ENCODE results near the gene PIP5K1B. TPM values are rescaled to one million over a fixed set of nuclear protein-coding genes. Genes with fewer than 3 reads are reported as not detected.

Gene PIP5K1B
- total RNA-seq, 4 donors from 2014 or later: 1.2 to 2.6 (median 2.0) TPM

- intact Hi-C loops (cut with DNase I; ENCODE audit: low total_unique reads): no loop called here
Observed at GRCh38 chr9:68832861-68833518, 128.0 kb downstream of the PIP5K1B start.

GRCh38 chr9:68834931-68835520 is 130.0 kb downstream of the PIP5K1B start:
- H3K4me1 ChIP-seq: peaks cover 0 to 3% of the 10 kb centered on the region in 2 donors
- in situ Hi-C loops (cut with MboI; ENCODE audit: low sequenced_read_pairs in 4 of 4): loop anchor here in 2 of 4 donors (25.0 kb wide), 2 partner anchors 98 to 248 kb away; no protein-coding TSS in a partner anchor

More at GRCh38 chr9:68832861-68833518, 128.0 kb downstream of the PIP5K1B start:
- no peak for TF ChIP-seq CTCF (IDR thresholded peaks at IDR 0.05 in 4 of 5, conservative IDR thresholded peaks at IDR 0.05 in 1 of 5)
- TF ChIP-seq POLR2A (IDR thresholded peaks at IDR 0.05): no peak
- no peaks in the 10 kb centered on the region for H3K27me3 ChIP-seq
- ATAC-seq: no peak
- no peak overlapping the region for H3K4me3 ChIP-seq
- DNase-seq: no peak
- no peak overlapping the region for H3K27ac ChIP-seq
- H3K36me3 ChIP-seq: no peaks in the 10 kb centered on the region
- in situ Hi-C loops (cut with MboI; ENCODE audit: low sequenced_read_pairs in 4 of 4): loop anchor here in 2 of 4 donors (25.0 kb wide), 2 partner anchors 96 to 246 kb away; no protein-coding TSS in a partner anchor
- H3K4me1 ChIP-seq: peaks cover 0 to 3% of the 10 kb centered on the region in 2 donors
- no peaks in the 10 kb centered on the region for H3K9me3 ChIP-seq

DNA sequence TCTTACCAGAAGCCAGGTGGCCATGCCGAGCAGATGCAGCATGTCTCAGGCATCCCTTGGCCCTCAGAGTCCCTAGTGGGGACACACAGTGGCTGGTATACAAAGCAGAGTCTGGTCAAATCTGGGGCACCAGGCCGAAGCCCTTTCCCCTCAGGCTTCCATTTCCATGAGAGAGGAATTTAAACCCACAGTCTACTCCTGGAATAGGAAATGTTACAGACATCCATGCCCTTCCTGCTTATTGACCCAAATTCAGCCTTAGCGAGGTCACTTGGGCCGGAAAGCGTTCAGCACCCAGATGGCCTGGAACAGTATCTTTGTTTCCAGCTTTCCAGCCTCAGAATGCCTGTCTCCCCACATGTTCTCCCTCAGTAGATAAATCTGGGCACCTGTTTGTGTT is 131.7 kb downstream of the PIP5K1B start:
- no peak for ATAC-seq
- TF ChIP-seq CTCF (IDR thresholded peaks at IDR 0.05 in 4 of 5, conservative IDR thresholded peaks at IDR 0.05 in 1 of 5) (no peak), POLR2A (IDR thresholded peaks at IDR 0.05) (no peak)
- H3K4me3 ChIP-seq: no peak overlapping the region
- no peaks in the 10 kb centered on the region for H3K36me3 ChIP-seq
- in situ Hi-C loops (cut with MboI; ENCODE audit: low sequenced_read_pairs in 4 of 4) (loop anchor here in 2 of 4 donors (25.0 kb wide), 2 partner anchors 99 to 249 kb away; no protein-coding TSS in a partner anchor), intact Hi-C loops (cut with DNase I; ENCODE audit: low total_unique reads) (no loop called here)
- H3K4me1 ChIP-seq: peaks cover 10 to 11% of the 10 kb centered on the region in 2 donors
- H3K27ac ChIP-seq: no peak overlapping the region
- no peak for DNase-seq
- no peaks in the 10 kb centered on the region for H3K9me3 ChIP-seq
- no peaks in the 10 kb centered on the region for H3K27me3 ChIP-seq

More at GRCh38 chr9:68834931-68835520, 130.0 kb downstream of the PIP5K1B start:
- Histone ChIP-seq H3K36me3 (no peaks in the 10 kb centered on the region), H3K27me3 (no peaks in the 10 kb centered on the region), H3K4me3 (no peak overlapping the region), H3K9me3 (no peaks in the 10 kb centered on the region), H3K27ac (no peak overlapping the region)
- TF ChIP-seq CTCF (IDR thresholded peaks at IDR 0.05 in 4 of 5, conservative IDR thresholded peaks at IDR 0.05 in 1 of 5): no peak
- no peak for TF ChIP-seq POLR2A (IDR thresholded peaks at IDR 0.05)
- intact Hi-C loops (cut with DNase I; ENCODE audit: low total_unique reads): no loop called here
- ATAC-seq (no peak), DNase-seq (no peak)

- Histone ChIP-seq H3K27me3 (no peaks in the 10 kb centered on the region), H3K27ac (no peak overlapping the region), H3K9me3 (no peaks in the 10 kb centered on the region), H3K4me3 (no peak overlapping the region), H3K36me3 (no peaks in the 10 kb centered on the region), H3K4me1 (peaks cover 7 to 13% of the 10 kb centered on the region in 2 donors)
- in situ Hi-C loops (cut with MboI; ENCODE audit: low sequenced_read_pairs in 4 of 4): loop anchor here in 2 of 4 donors (25.0 kb wide), 2 partner anchors 101 to 251 kb away; no protein-coding TSS in a partner anchor
- TF ChIP-seq CTCF (IDR thresholded peaks at IDR 0.05 in 4 of 5, conservative IDR thresholded peaks at IDR 0.05 in 1 of 5): no peak
- no peak for TF ChIP-seq POLR2A (IDR thresholded peaks at IDR 0.05)
- DNase-seq: no peak
- no peak for ATAC-seq
- intact Hi-C loops (cut with DNase I; ENCODE audit: low total_unique reads): loop anchor here (2.0 kb wide), 1 partner anchor 21 kb away; no protein-coding TSS in a partner anchor
Observed at GRCh38 chr9:68838245-68838644, 133.2 kb downstream of the PIP5K1B start.
